Keratinocyte (primary cell): ENCODE results near the gene TTC22. TPM values are rescaled to one million over a fixed set of nuclear protein-coding genes. Genes with fewer than 3 reads are reported as not detected.

Source experiments
- DNase-seq: peaks from one replicate; pipeline ENCODE4 v3.0.0-alpha.2; 2011; ENCODE audit warnings: low read depth, missing footprints, low spot score
- FAIRE-seq: peaks from 2 replicates; lab custom pipeline; 2011; peaks lifted over from hg19 to GRCh38; lab: Jason Lieb, UNC
- H2AFZ ChIP-seq: 2 replicates; pipeline ENCODE4 v1.6.0; 2012; ENCODE audit warnings: low read length, control low read depth, inconsistent platforms; ENCODE audit not compliant: control insufficient read depth
- H3K27ac ChIP-seq: 2 replicates; pipeline ENCODE4 v1.5.1; 2011; ENCODE audit warnings: low read length; ENCODE audit not compliant: control insufficient read depth, insufficient read depth
- H3K27me3 ChIP-seq: 3 replicates; pipeline ENCODE4 v1.6.0; 2011; ENCODE audit warnings: low read length; ENCODE audit not compliant: control insufficient read depth, insufficient read depth; ENCODE audit errors: extremely low read depth
- H3K36me3 ChIP-seq, 2 experiments: 2 replicates in 1 of 2; 3 replicates in 1 of 2; pipeline ENCODE4 v1.5.1; 2011; ENCODE audit warnings: low read length in 2 of 2, mild to moderate bottlenecking in 1 of 2; ENCODE audit not compliant: control insufficient read depth in 2 of 2, insufficient read depth in 2 of 2; ENCODE audit errors: extremely low read depth in 1 of 2
- H3K4me1 ChIP-seq: 3 replicates; pipeline ENCODE4 v1.5.1; 2011; ENCODE audit warnings: low read length; ENCODE audit not compliant: control insufficient read depth, insufficient read depth; ENCODE audit errors: extremely low read depth
- H3K4me2 ChIP-seq: 3 replicates; pipeline ENCODE4 v1.6.0; 2011; ENCODE audit warnings: low read depth, low read length; ENCODE audit not compliant: control insufficient read depth, insufficient read depth; ENCODE audit errors: extremely low read depth
- H3K4me3 ChIP-seq, 3 experiments: fragments of 200-600 bp in 1 of 3; sonication (generic) in 1 of 3; 2 replicates in 2 of 3; 3 replicates in 1 of 3; pipeline ENCODE4 v1.5.1; 2011 to 2016; ENCODE audit warnings: low read length in 3 of 3, mild to moderate bottlenecking in 3 of 3, control low read depth in 2 of 3, inconsistent platforms in 1 of 3, low read depth in 1 of 3, mixed read lengths in 1 of 3, mixed run types in 1 of 3, moderate library complexity in 1 of 3; ENCODE audit not compliant: control insufficient read depth in 2 of 3, insufficient read depth in 2 of 3; ENCODE audit errors: extremely low read depth in 1 of 3
- H3K79me2 ChIP-seq: 2 replicates; pipeline ENCODE4 v1.6.0; 2012; ENCODE audit warnings: low read length; ENCODE audit not compliant: control insufficient read depth, insufficient read depth
- H3K9ac ChIP-seq: 3 replicates; pipeline ENCODE4 v1.6.0; 2011; ENCODE audit warnings: low read length; ENCODE audit not compliant: control insufficient read depth, insufficient read depth; ENCODE audit errors: extremely low read depth
- H3K9me1 ChIP-seq: 3 replicates; pipeline ENCODE4 v1.6.0; 2011; ENCODE audit warnings: low read length; ENCODE audit not compliant: control insufficient read depth, insufficient read depth; ENCODE audit errors: extremely low read depth
- H3K9me3 ChIP-seq: 2 replicates; pipeline ENCODE4 v1.5.1; 2012; ENCODE audit warnings: low read depth, low read length; ENCODE audit not compliant: control insufficient read depth
- H4K20me1 ChIP-seq: 3 replicates; pipeline ENCODE4 v1.6.0; 2011; ENCODE audit warnings: low read length; ENCODE audit not compliant: control insufficient read depth, insufficient read depth; ENCODE audit errors: extremely low read depth
- CTCF ChIP-seq, 3 experiments: IDR thresholded peaks in 1 of 3; conservative IDR thresholded peaks in 1 of 3; optimal IDR thresholded peaks in 1 of 3; 2 replicates in 2 of 3; 3 replicates in 1 of 3; pipeline versions ENCODE3 to v1.5.1; 2011; ENCODE audit warnings: low read length in 3 of 3, mild to moderate bottlenecking in 3 of 3, moderate library complexity in 2 of 3, control low read depth in 1 of 3, inconsistent platforms in 1 of 3; ENCODE audit not compliant: insufficient read depth in 2 of 3; ENCODE audit errors: extremely low read depth in 1 of 3
- EZH2 ChIP-seq: IDR thresholded peaks from one replicate; pipeline ENCODE4 v1.6.1; 2012; ENCODE audit warnings: inconsistent platforms, mild to moderate bottlenecking, low read length, moderate library complexity
- dilution Hi-C: fragments of 300-500 bp; cut with MboI; formaldehyde crosslinking; loops from one replicate; pipeline ENCODE4 v1.7.0; 2020; ENCODE audit warnings: low sequenced_read_pairs; ENCODE audit not compliant: extremely low pct_ligation_motif_present
- polyA plus RNA-seq, 5 experiments: library from polyadenylated mRNA; depleted of rRNA in 3 of 5; stranded (reverse) in 3 of 5; stranded (forward) in 1 of 5; unstranded in 1 of 5; fragments of >200 nt; gene quantifications; 1 replicate in 1 of 5; 2 replicates in 3 of 5; 3 replicates in 1 of 5; pipeline versions ENCODE4 v1.2.1 to v1.2.3, GENCODE V29; 2011 to 2012; ENCODE audit warnings: missing spikeins in 2 of 5, low read depth in 1 of 5, low replicate concordance in 1 of 5

Gene TTC22
- polyA plus RNA-seq, 1 donor (not counting 4 experiments of a cell fraction or from before 2014, with no cell fraction given), result 5.1 TPM

GRCh38 chr1:54787604-54788003 is 13.5 kb downstream of the TTC22 start:
- H3K27ac ChIP-seq, result no peak overlapping the region

GRCh38 chr1:54786778-54787177 is 14.3 kb downstream of the TTC22 start:
- dilution Hi-C loops, result no loop called here
- peaks cover 0 to 4% of the 10 kb centered on the region in 2 experiments for H3K36me3 ChIP-seq

More at GRCh38 chr1:54787604-54788003, 13.5 kb downstream of the TTC22 start:
- H3K9me1 ChIP-seq, result no peaks in the 10 kb centered on the region
- no peaks in the 10 kb centered on the region for H3K27me3 ChIP-seq
- H3K9me3 ChIP-seq, result no peaks in the 10 kb centered on the region
- peaks cover 0 to 4% of the 10 kb centered on the region in 2 experiments for H3K36me3 ChIP-seq
- no peak overlapping the region for H3K4me2 ChIP-seq
- H2AFZ ChIP-seq, result no peak overlapping the region
- no peaks in the 10 kb centered on the region for H3K4me1 ChIP-seq
- no peak for DNase-seq
- H3K9ac ChIP-seq, result no peak overlapping the region
- no peak overlapping the region for H3K4me3 ChIP-seq
- dilution Hi-C loops, result no loop called here
- no peaks in the 10 kb centered on the region for H4K20me1 ChIP-seq
- no peaks in the 10 kb centered on the region for H3K79me2 ChIP-seq
- FAIRE-seq, result no peak
- no peak for TF ChIP-seq EZH2
- no peak for TF ChIP-seq CTCF (optimal IDR thresholded peaks at IDR 0.05 in 1 of 3, IDR thresholded peaks at IDR 0.05 in 1 of 3, conservative IDR thresholded peaks at IDR 0.05 in 1 of 3; ENCODE audit: extremely low read depth in 1 of 3, insufficient read depth in 2 of 3, low read length in 3 of 3)

More at GRCh38 chr1:54786778-54787177, 14.3 kb downstream of the TTC22 start:
- Histone ChIP-seq H3K27ac (no peak overlapping the region), H3K4me3 (no peak overlapping the region), H3K9me3 (no peaks in the 10 kb centered on the region), H4K20me1 (no peaks in the 10 kb centered on the region), H3K79me2 (no peaks in the 10 kb centered on the region), H3K9me1 (no peaks in the 10 kb centered on the region), H3K4me2 (no peak overlapping the region), H3K27me3 (no peaks in the 10 kb centered on the region), H3K9ac (no peak overlapping the region), H2AFZ (no peak overlapping the region), H3K4me1 (no peaks in the 10 kb centered on the region)
- DNase-seq (no peak), FAIRE-seq (no peak)
- TF ChIP-seq CTCF (optimal IDR thresholded peaks at IDR 0.05 in 1 of 3, IDR thresholded peaks at IDR 0.05 in 1 of 3, conservative IDR thresholded peaks at IDR 0.05 in 1 of 3; ENCODE audit: extremely low read depth in 1 of 3, insufficient read depth in 2 of 3, low read length in 3 of 3) (no peak), EZH2 (no peak)
